GM12872 (cell line): ENCODE measurements around the gene VASN.

ENCODE experiments used
- CTCF ChIP-seq: IDR thresholded peaks from 3 replicates; pipeline ENCODE4 v1.5.1; 2011; ENCODE audit warnings: low read depth, mild to moderate bottlenecking, low read length, moderate library complexity; ENCODE audit not compliant: insufficient read depth

VASN gene

GRCh38 chr16:4425378-4426020, 53.9 kb downstream of the VASN start, which contains the start of gene DNAJA3:
DNAJA3 (plus strand) TSS chr16:4425868; CDS start chr16:4425882, 14 bp downstream.
- TF ChIP-seq CTCF = no peak

- no peak for TF ChIP-seq CTCF
These were observed 54.5 kb downstream of the VASN start for GRCh38 chr16:4426021-4426684.

- TF ChIP-seq CTCF = no peak
These were observed 55.2 kb downstream of the VASN start for GRCh38 chr16:4426722-4427372.

GRCh38 chr16:4428500-4428899, 56.9 kb downstream of the VASN start:
- no peak for TF ChIP-seq CTCF

- no peak for TF ChIP-seq CTCF
These were observed 59.4 kb downstream of the VASN start for GRCh38 chr16:4431023-4431422.
